Measurements from ENCODE around the gene GATC.

Gene GATC

DNA sequence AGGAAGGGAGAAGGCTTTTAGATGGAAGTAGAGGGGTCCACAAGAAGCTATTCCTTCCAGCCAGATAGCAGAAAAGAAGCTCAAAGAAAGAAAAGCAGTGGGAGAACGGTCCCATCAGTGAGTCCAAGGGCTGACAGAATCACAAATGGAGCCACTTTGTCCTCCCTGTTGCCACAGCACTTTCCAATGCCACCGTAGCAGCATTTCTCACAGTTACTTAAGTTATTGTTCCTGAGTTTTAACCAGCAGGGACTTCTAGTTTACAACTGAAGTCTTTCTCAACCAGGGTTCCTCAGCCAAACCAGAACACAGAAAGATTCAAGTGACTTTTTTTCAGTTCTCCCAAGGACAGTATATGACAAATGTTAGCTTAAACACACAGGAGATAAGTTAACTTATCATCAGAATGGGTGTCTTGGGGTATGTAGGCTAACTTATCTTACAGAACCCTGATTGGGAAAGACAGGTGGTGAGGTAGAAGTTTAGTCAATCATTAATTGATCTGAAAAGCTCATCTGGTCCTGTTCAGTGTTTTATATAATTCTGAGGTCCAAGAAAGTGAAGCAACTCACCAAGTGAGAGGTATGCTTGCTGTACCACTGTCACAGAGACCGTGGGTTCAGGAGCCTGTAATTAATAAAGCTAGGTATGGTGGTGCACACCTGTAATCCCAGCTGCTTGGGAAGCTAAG is 7.0 kb downstream of the GATC start:
- DNase-seq (ENCODE audit: insufficient read length, low spot score) (no peak), FAIRE-seq (no peak)
- TF ChIP-seq TAF1 (IDR thresholded peaks at IDR 0.05; ENCODE audit: low read depth, low read length) (no peak), PAX5 (IDR thresholded peaks at IDR 0.05; ENCODE audit: insufficient read depth, low read length, severe bottlenecking) (no peak), SPI1 (IDR thresholded peaks at IDR 0.05; ENCODE audit: low read depth, low read length) (no peak), POU2F2 (IDR thresholded peaks at IDR 0.05; ENCODE audit: low read depth, low read length) (no peak), POLR2A (IDR thresholded peaks at IDR 0.05; ENCODE audit: low read depth, low read length) (no peak), POLR2AphosphoS5 (IDR thresholded peaks at IDR 0.05; ENCODE audit: low read depth, low read length) (no peak)

DNA sequence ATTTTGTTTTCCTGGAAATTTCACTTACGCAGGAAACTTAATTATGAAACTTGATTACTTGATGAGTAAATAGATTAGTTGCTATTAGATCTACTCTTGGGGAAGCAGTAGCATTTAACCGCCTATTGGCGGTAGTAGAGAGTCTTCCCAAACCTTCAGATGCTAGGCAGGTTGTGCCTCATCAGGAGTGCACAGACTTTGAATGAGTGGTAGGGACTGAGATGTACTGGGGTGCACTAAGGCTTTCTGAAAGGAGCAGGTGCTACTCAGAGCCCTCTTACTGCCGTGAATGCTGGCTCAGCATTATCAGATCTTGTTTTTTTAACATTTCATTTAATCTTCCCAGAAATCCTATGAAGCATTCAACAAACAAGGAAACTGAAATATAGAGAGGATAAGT is 7.7 kb downstream of the GATC start:
- no peak for DNase-seq (ENCODE audit: insufficient read length, low spot score)
- TF ChIP-seq POLR2A (IDR thresholded peaks at IDR 0.05; ENCODE audit: low read depth, low read length) (no peak), SPI1 (IDR thresholded peaks at IDR 0.05; ENCODE audit: low read depth, low read length) (no peak), POU2F2 (IDR thresholded peaks at IDR 0.05; ENCODE audit: low read depth, low read length) (no peak), PAX5 (IDR thresholded peaks at IDR 0.05; ENCODE audit: insufficient read depth, low read length, severe bottlenecking) (no peak), TAF1 (IDR thresholded peaks at IDR 0.05; ENCODE audit: low read depth, low read length) (no peak), POLR2AphosphoS5 (IDR thresholded peaks at IDR 0.05; ENCODE audit: low read depth, low read length) (no peak)
- FAIRE-seq = peak; percentile 75

DNA sequence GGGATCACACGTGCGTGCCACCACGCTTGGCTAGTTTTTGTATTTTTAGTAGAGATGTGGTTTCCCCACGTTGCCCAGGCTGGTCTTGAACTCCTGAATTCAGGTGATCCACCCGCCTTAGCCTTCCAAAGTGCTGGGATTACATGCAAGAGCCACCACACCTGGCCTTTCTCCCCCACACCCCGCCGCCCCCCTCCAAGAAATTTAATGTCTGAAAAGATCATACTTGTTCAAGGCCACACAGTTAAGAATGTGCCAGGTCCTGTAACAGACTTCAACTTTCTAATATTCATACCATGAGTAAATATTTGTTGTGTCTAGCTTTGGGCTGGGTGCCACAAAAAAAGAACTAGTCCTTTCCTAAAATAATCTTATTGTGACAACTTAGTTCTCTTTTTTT is 9.1 kb downstream of the GATC start:
- TF ChIP-seq POU2F2 (IDR thresholded peaks at IDR 0.05; ENCODE audit: low read depth, low read length) (no peak), POLR2A (IDR thresholded peaks at IDR 0.05; ENCODE audit: low read depth, low read length) (no peak), PAX5 (IDR thresholded peaks at IDR 0.05; ENCODE audit: insufficient read depth, low read length, severe bottlenecking) (no peak), POLR2AphosphoS5 (IDR thresholded peaks at IDR 0.05; ENCODE audit: low read depth, low read length) (no peak), SPI1 (IDR thresholded peaks at IDR 0.05; ENCODE audit: low read depth, low read length) (no peak), TAF1 (IDR thresholded peaks at IDR 0.05; ENCODE audit: low read depth, low read length) (no peak)
- FAIRE-seq (no peak), DNase-seq (ENCODE audit: insufficient read length, low spot score) (no peak)

DNA sequence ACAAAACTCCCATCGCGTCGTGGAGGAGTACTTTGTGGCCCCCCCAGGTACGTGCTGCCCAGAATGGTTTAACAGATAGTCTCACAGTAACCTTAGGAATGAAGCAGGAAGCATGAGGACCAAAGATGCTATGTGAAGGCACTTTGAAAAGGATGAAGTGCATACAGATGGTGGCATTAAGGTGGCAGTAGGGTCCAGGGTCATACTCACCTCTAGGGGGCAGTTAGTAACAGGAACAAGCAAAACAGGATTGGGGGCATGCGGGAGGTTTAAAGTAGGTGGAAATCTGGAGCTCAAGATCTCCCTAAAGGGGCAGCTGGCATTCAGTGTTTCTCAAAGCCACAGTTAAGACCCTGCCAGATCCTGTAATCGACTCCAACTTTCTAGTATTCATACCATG is 10.9 kb downstream of the GATC start:
- no peak for FAIRE-seq

DNA sequence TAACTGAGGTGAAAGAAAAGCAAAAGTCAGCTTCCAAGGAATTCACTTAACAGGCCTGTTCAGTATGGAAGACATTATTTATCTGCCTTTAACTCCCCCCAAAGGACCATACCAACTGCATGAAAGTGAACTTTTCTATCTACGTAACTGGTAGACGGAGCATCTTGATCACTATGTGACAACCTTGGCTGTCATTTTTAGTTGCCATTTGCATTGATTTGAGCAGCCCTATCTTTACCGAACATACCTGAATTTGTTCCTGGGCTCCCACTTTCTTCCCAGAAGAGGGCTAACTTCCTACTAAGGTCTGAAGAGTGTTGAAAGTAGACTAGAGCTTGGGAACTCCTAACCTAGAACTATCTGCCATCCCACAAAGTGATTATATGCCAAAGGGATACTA is 13.9 kb downstream of the GATC start:
- no peak for FAIRE-seq
- no peak for DNase-seq (ENCODE audit: insufficient read length, low spot score)
- TF ChIP-seq POLR2A (IDR thresholded peaks at IDR 0.05; ENCODE audit: low read depth, low read length) (no peak), POLR2AphosphoS5 (IDR thresholded peaks at IDR 0.05; ENCODE audit: low read depth, low read length) (0 out of 2 replicates have a peak, but pooled peaks have one; percentile 41)

More for the DNA sequence above, 10.9 kb downstream of the GATC start:
- no peak for DNase-seq (ENCODE audit: insufficient read length, low spot score)
- TF ChIP-seq POU2F2 (IDR thresholded peaks at IDR 0.05; ENCODE audit: low read depth, low read length) (no peak), POLR2AphosphoS5 (IDR thresholded peaks at IDR 0.05; ENCODE audit: low read depth, low read length) (no peak; the same call in 1 of the 2 replicates), SPI1 (IDR thresholded peaks at IDR 0.05; ENCODE audit: low read depth, low read length) (no peak), PAX5 (IDR thresholded peaks at IDR 0.05; ENCODE audit: insufficient read depth, low read length, severe bottlenecking) (no peak), POLR2A (IDR thresholded peaks at IDR 0.05; ENCODE audit: low read depth, low read length) (no peak), TAF1 (IDR thresholded peaks at IDR 0.05; ENCODE audit: low read depth, low read length) (no peak)

DNA sequence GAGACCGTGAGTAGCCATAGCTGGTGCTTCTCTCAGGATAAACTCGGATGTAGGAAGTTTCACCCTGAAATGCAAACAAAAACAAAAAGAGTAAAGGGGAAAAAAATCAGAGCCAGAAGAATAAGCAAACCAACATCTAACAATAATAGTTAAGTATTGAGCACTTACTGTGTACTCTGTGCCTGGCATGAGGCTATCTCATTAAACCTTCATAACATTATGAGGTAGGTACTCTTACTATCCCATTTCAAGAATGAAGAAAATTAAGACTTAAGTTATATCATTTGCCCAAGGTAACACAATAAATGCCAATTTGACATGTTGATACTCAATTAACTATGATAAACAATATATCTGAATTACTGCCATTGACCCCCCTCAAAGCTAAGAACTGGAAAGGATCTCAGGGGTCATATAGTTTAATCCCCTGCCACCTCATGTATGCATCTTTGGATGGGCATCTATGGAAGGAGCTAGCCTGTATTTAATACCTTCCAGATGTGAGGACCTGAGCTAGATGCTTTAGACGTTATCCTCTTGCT is 15.9 kb downstream of the GATC start:
- DNase-seq (ENCODE audit: insufficient read length, low spot score) = no peak
- no peak for FAIRE-seq
- TF ChIP-seq SPI1 (IDR thresholded peaks at IDR 0.05; ENCODE audit: low read depth, low read length) (no peak), POU2F2 (IDR thresholded peaks at IDR 0.05; ENCODE audit: low read depth, low read length) (no peak), PAX5 (IDR thresholded peaks at IDR 0.05; ENCODE audit: insufficient read depth, low read length, severe bottlenecking) (no peak), POLR2A (IDR thresholded peaks at IDR 0.05; ENCODE audit: low read depth, low read length) (no peak), POLR2AphosphoS5 (IDR thresholded peaks at IDR 0.05; ENCODE audit: low read depth, low read length) (no peak), TAF1 (IDR thresholded peaks at IDR 0.05; ENCODE audit: low read depth, low read length) (no peak)

DNA sequence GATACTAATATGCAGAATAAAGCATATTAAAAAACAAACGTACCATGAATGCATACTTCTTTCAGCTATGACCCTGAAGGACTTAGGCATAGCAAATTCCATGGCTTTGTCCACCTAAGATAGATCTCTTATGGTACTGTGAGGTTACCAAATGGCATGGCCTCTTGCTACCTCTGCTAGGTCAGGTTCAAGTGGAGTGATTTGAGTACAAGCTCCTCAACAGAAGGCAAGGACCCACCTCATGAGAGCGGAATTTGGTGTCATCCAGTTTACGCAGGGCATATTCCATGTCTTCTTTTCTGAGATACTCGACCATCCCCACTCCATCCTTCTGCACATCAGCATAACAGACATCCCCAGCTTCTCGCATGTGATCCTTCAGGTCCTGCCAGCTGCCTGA is 17.5 kb downstream of the GATC start:
- DNase-seq (ENCODE audit: insufficient read length, low spot score) = no peak
- no peak for TF ChIP-seq POU2F2 (IDR thresholded peaks at IDR 0.05; ENCODE audit: low read depth, low read length)
- TF ChIP-seq TAF1 (IDR thresholded peaks at IDR 0.05; ENCODE audit: low read depth, low read length) = no peak
- TF ChIP-seq PAX5 (IDR thresholded peaks at IDR 0.05; ENCODE audit: insufficient read depth, low read length, severe bottlenecking) = no peak
- no peak for FAIRE-seq

DNA sequence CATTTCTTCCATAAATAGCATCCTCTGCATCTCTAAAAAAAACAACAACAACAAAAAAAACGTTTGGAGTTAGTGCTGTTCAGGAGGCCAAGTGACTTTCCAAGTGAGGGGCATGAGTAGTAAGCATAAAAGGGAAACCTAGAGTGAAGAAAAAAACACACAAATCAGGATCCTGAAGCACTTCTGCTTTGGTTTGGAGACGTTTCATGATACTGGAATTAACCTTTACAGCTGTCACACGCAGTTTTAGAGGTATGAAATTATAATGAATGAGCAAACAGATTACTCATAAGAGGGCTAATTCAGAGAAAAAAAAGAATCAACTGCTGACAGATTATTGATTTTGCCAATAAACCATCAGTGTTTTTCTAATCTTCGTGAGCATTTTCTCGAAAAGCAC is 19.5 kb downstream of the GATC start:
- FAIRE-seq = no peak

DNA sequence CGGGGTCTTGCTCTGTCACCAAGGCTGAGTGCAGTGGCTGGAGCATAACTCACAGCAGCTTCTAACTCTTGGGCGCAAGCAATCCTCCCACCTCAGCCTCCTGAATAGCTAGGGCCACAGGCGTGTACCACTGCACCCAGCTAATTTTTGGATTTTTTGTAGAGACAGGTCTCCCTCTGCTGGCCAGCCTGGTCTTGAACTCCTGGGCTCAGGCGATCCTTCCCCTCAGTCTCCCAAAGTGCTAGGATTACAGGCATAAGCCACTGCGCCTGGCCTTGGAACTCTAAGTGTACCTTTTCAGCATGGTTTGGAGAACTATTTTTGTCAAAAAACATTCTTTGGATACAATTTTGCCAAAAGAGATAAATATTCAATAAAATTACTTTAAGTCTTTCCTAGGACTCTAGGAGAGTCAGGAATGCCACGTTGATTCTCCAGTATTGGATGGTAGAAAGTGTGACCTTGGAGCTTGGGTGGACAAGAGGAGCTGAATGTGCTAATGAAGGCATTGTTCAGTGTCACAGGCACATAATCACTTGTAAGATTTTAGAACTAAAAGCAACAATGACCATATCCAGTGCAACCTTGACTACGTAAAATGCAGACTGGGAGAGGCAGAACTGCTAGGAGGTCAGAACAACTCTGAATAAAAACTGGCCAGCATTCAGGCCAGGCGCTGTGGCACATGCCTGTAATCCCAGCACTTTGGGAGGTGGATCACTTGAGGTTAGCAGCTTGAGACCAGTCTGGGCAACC is 20.5 kb downstream of the GATC start:
- TF ChIP-seq POLR2A (IDR thresholded peaks at IDR 0.05; ENCODE audit: low read depth, low read length) = no peak
- no peak for TF ChIP-seq PAX5 (IDR thresholded peaks at IDR 0.05; ENCODE audit: insufficient read depth, low read length, severe bottlenecking)
- TF ChIP-seq POU2F2 (IDR thresholded peaks at IDR 0.05; ENCODE audit: low read depth, low read length) = no peak
- TF ChIP-seq SPI1 (IDR thresholded peaks at IDR 0.05; ENCODE audit: low read depth, low read length) = no peak
- TF ChIP-seq TAF1 (IDR thresholded peaks at IDR 0.05; ENCODE audit: low read depth, low read length) = no peak
- TF ChIP-seq POLR2AphosphoS5 (IDR thresholded peaks at IDR 0.05; ENCODE audit: low read depth, low read length) = no peak
- DNase-seq (ENCODE audit: insufficient read length, low spot score) (no peak), FAIRE-seq (no peak)

More for the DNA sequence above, 19.5 kb downstream of the GATC start:
- no peak for DNase-seq (ENCODE audit: insufficient read length, low spot score)
- TF ChIP-seq POLR2AphosphoS5 (IDR thresholded peaks at IDR 0.05; ENCODE audit: low read depth, low read length) = no peak
- TF ChIP-seq SPI1 (IDR thresholded peaks at IDR 0.05; ENCODE audit: low read depth, low read length) = no peak
- TF ChIP-seq TAF1 (IDR thresholded peaks at IDR 0.05; ENCODE audit: low read depth, low read length) = no peak
- no peak for TF ChIP-seq PAX5 (IDR thresholded peaks at IDR 0.05; ENCODE audit: insufficient read depth, low read length, severe bottlenecking)
- TF ChIP-seq POU2F2 (IDR thresholded peaks at IDR 0.05; ENCODE audit: low read depth, low read length) = no peak
- no peak for TF ChIP-seq POLR2A (IDR thresholded peaks at IDR 0.05; ENCODE audit: low read depth, low read length)

Data from GM12891 (cell line).